ENCODE data around the gene MYH2. TPM values are rescaled to one million over a fixed set of nuclear protein-coding genes. Genes with fewer than 3 reads are reported as not detected.
"Not testable (repeated sequence)": the region's sequence is repeated elsewhere in the genome, so short reads cannot be mapped to it uniquely, and the experiment has no call there.

Gene MYH2
- total and polyA plus RNA-seq, 2 donors = 0.09 to 0.18 TPM

DNA sequence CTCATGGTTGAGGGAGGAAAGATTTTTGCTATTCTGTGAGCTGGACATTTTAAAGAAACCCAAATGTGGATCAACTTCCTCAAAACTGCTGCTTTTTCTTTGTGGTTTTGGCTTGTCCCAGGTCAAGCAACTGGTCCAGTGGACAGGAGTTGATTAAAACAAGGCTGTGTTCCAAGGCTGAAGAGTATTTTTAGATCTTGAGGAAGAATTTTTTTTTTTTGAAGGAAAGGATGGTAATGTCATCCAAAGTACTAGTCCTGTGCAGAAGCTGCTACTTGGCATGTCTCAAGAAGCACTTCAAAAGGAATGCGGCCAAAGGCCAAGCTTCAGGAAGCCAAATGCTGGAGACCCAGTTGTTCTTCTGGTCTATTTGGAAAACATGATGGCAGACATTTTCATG is 8.0 kb upstream of the MYH2 start:
- Histone ChIP-seq H3K4me3 (ENCODE audit: low read length in 2 of 2) (no peak overlapping the region), H3K4me1 (ENCODE audit: control insufficient read depth in 2 of 2, insufficient read depth in 2 of 2, low read length in 2 of 2) (no peaks in the 10 kb centered on the region), H3K27me3 (ENCODE audit: control insufficient read depth in 2 of 2, insufficient read depth in 1 of 2, low read length in 1 of 2) (no peaks in the 10 kb centered on the region), H3K36me3 (ENCODE audit: control insufficient read depth in 2 of 2, insufficient read depth in 2 of 2, low read length in 1 of 2) (no peaks in the 10 kb centered on the region), H3K9me3 (ENCODE audit: control insufficient read depth in 2 of 2, insufficient read depth in 1 of 2, low read length in 1 of 2) (no peaks in the 10 kb centered on the region), H3K27ac (ENCODE audit: low read depth in 1 of 2, low read length in 1 of 2) (no peak overlapping the region)
- no peak for DNase-seq (ENCODE audit: low read depth in 6 of 9, low spot score in 9 of 9)
- WGBS = 95% methylated on average over 1 of the region's 1 CpG

GRCh38 chr17:10556301-10557005 is 7.0 kb upstream of the MYH2 start:
- Histone ChIP-seq H3K27me3 (ENCODE audit: control insufficient read depth in 2 of 2, insufficient read depth in 1 of 2, low read length in 1 of 2) (no peaks in the 10 kb centered on the region), H3K9me3 (ENCODE audit: control insufficient read depth in 2 of 2, insufficient read depth in 1 of 2, low read length in 1 of 2) (no peaks in the 10 kb centered on the region), H3K27ac (ENCODE audit: low read depth in 1 of 2, low read length in 1 of 2) (no peak overlapping the region), H3K4me3 (ENCODE audit: low read length in 2 of 2) (no peak overlapping the region), H3K36me3 (ENCODE audit: control insufficient read depth in 2 of 2, insufficient read depth in 2 of 2, low read length in 1 of 2) (no peaks in the 10 kb centered on the region), H3K4me1 (ENCODE audit: control insufficient read depth in 2 of 2, insufficient read depth in 2 of 2, low read length in 2 of 2) (no peaks in the 10 kb centered on the region)
- 54% methylated on average over 5 of the region's 5 CpGs for WGBS
- no peak for DNase-seq (ENCODE audit: low read depth in 6 of 9, low spot score in 9 of 9)

DNA sequence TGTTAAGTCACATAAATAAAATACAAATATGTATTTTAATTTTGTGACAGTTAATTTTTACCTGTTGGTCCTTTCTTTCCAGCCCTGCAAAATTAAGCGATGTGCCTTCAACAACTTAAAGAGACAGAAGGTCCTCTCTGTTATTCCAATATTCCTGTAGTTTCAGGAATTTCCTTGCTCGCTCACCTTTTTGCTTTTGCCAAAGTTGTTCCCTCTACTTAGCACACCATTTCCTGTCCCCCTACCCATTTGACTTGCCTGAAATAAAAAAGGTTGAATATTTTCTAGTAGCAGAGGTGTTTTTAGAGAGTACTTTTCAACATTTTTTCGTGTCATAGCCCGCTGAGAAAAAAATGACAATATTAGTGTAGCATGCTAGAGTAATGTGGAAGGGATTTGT is 556 bp upstream of the MYH2 start:
- Histone ChIP-seq H3K9me3 (ENCODE audit: control insufficient read depth in 2 of 2, insufficient read depth in 1 of 2, low read length in 1 of 2) (no peaks in the 10 kb centered on the region), H3K4me1 (ENCODE audit: control insufficient read depth in 2 of 2, insufficient read depth in 2 of 2, low read length in 2 of 2) (no peaks in the 10 kb centered on the region), H3K27ac (ENCODE audit: low read depth in 1 of 2, low read length in 1 of 2) (no peak overlapping the region), H3K36me3 (ENCODE audit: control insufficient read depth in 2 of 2, insufficient read depth in 2 of 2, low read length in 1 of 2) (no peaks in the 10 kb centered on the region), H3K4me3 (ENCODE audit: low read length in 2 of 2) (no peak overlapping the region), H3K27me3 (ENCODE audit: control insufficient read depth in 2 of 2, insufficient read depth in 1 of 2, low read length in 1 of 2) (peaks cover 0 to 2% of the 10 kb centered on the region in 2 donors)
- WGBS = 86% methylated on average over 4 of the region's 4 CpGs
- no peak for DNase-seq (ENCODE audit: low read depth in 6 of 9, low spot score in 9 of 9)

DNA sequence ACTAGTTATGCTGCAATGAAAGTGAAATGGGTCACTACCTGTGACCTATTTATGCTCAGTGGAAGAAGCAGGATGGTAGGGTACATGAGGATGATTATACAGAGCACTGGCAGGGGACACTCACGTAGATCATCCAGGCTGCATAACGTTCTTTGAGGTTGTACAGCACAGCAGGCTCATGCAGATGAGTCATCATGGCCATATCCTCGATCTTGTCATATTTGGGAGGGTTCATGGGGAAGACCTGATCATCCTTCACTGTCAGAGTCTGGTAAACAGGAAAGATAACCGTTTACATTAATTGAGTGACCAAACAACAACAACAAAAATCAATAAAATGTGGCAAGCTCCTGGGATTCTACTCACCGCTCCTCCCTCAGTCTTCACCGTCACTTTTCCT is 2.1 kb downstream of the MYH2 start:
- Histone ChIP-seq H3K4me1 (ENCODE audit: control insufficient read depth in 2 of 2, insufficient read depth in 2 of 2, low read length in 2 of 2) (no peaks in the 10 kb centered on the region), H3K36me3 (ENCODE audit: control insufficient read depth in 2 of 2, insufficient read depth in 2 of 2, low read length in 1 of 2) (no peaks in the 10 kb centered on the region), H3K27ac (ENCODE audit: low read depth in 1 of 2, low read length in 1 of 2) (no peak overlapping the region), H3K27me3 (ENCODE audit: control insufficient read depth in 2 of 2, insufficient read depth in 1 of 2, low read length in 1 of 2) (peaks cover 0 to 2% of the 10 kb centered on the region in 2 donors), H3K4me3 (ENCODE audit: low read length in 2 of 2) (no peak overlapping the region), H3K9me3 (ENCODE audit: control insufficient read depth in 2 of 2, insufficient read depth in 1 of 2, low read length in 1 of 2) (no peaks in the 10 kb centered on the region)
- no peak for DNase-seq (ENCODE audit: low read depth in 6 of 9, low spot score in 9 of 9)
- WGBS = 87% methylated on average over 6 of the region's 6 CpGs

DNA sequence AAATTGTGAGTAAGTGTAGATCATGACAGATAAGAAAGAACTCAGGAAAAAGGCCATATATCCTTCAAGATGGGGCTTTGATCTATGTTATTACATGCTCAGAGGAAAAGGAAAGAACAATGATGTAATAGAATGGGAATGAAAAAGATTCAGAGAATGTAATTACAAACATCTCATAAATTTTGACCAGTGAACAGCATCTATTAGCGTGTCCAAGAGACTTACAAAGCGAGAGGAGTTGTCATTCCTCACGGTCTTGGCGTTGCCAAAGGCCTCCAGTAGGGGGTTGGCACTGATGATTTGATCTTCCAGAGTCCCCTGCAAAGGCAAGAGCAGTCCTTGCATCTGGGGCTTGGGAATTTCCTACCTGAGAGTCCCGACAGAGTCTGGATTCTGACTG is 6.0 kb downstream of the MYH2 start:
- H3K4me1 ChIP-seq (ENCODE audit: control insufficient read depth in 2 of 2, insufficient read depth in 2 of 2, low read length in 2 of 2); H3K4me3 ChIP-seq (ENCODE audit: low read length in 2 of 2); H3K27ac ChIP-seq (ENCODE audit: low read depth in 1 of 2, low read length in 1 of 2); H3K36me3 ChIP-seq (ENCODE audit: control insufficient read depth in 2 of 2, insufficient read depth in 2 of 2, low read length in 1 of 2); DNase-seq (ENCODE audit: low read depth in 6 of 9, low spot score in 9 of 9); H3K27me3 ChIP-seq (ENCODE audit: control insufficient read depth in 2 of 2, insufficient read depth in 1 of 2, low read length in 1 of 2); H3K9me3 ChIP-seq (ENCODE audit: control insufficient read depth in 2 of 2, insufficient read depth in 1 of 2, low read length in 1 of 2): not testable (repeated sequence)
- WGBS = 71% methylated on average over 5 of the region's 5 CpGs

DNA sequence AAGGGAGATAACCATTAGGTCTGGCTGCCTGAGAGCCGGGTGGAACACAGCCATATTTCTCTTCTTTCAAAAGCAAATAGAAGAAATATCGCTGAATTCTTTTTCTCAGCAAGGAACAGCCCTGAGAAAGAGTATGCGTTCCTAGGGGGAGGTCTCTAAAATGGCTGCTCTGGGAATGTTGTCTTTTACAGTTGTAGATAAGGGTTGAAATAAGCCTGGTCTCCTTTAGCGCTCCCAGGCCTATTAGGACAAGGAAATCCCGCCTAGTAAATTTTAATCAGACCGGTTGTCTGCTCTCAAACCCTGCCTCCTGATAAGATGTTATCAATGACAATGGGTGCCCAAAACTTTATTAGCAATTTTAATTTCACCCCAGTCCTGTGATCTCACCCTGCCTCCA is 8.3 kb downstream of the MYH2 start:
- 96% methylated on average over 6 of the region's 6 CpGs for WGBS
- not testable (repeated sequence) for DNase-seq (ENCODE audit: low read depth in 6 of 9, low spot score in 9 of 9); H3K27ac ChIP-seq (ENCODE audit: low read depth in 1 of 2, low read length in 1 of 2); H3K36me3 ChIP-seq (ENCODE audit: control insufficient read depth in 2 of 2, insufficient read depth in 2 of 2, low read length in 1 of 2); H3K9me3 ChIP-seq (ENCODE audit: control insufficient read depth in 2 of 2, insufficient read depth in 1 of 2, low read length in 1 of 2); H3K27me3 ChIP-seq (ENCODE audit: control insufficient read depth in 2 of 2, insufficient read depth in 1 of 2, low read length in 1 of 2); H3K4me3 ChIP-seq (ENCODE audit: low read length in 2 of 2); H3K4me1 ChIP-seq (ENCODE audit: control insufficient read depth in 2 of 2, insufficient read depth in 2 of 2, low read length in 2 of 2)

GRCh38 chr17:10532026-10532425 is 17.4 kb downstream of the MYH2 start:
- no peak for DNase-seq (ENCODE audit: low read depth in 6 of 9, low spot score in 9 of 9)
- no peaks in the 10 kb centered on the region for H3K36me3 ChIP-seq (ENCODE audit: control insufficient read depth in 2 of 2, insufficient read depth in 2 of 2, low read length in 1 of 2)
- H3K27me3 ChIP-seq (ENCODE audit: control insufficient read depth in 2 of 2, insufficient read depth in 1 of 2, low read length in 1 of 2) = no peaks in the 10 kb centered on the region
- H3K27ac ChIP-seq (ENCODE audit: low read depth in 1 of 2, low read length in 1 of 2) = no peak overlapping the region
- 90% methylated on average over 1 of the region's 1 CpG for WGBS
- H3K4me3 ChIP-seq (ENCODE audit: low read length in 2 of 2) = no peak overlapping the region
- no peaks in the 10 kb centered on the region for H3K9me3 ChIP-seq (ENCODE audit: control insufficient read depth in 2 of 2, insufficient read depth in 1 of 2, low read length in 1 of 2)
- H3K4me1 ChIP-seq (ENCODE audit: control insufficient read depth in 2 of 2, insufficient read depth in 2 of 2, low read length in 2 of 2) = no peaks in the 10 kb centered on the region

GRCh38 chr17:10527419-10527818 is 22.0 kb downstream of the MYH2 start:
- Histone ChIP-seq H3K4me3 (ENCODE audit: low read length in 2 of 2) (no peak overlapping the region), H3K27me3 (ENCODE audit: control insufficient read depth in 2 of 2, insufficient read depth in 1 of 2, low read length in 1 of 2) (no peaks in the 10 kb centered on the region), H3K27ac (ENCODE audit: low read depth in 1 of 2, low read length in 1 of 2) (no peak overlapping the region), H3K4me1 (ENCODE audit: control insufficient read depth in 2 of 2, insufficient read depth in 2 of 2, low read length in 2 of 2) (no peaks in the 10 kb centered on the region), H3K9me3 (ENCODE audit: control insufficient read depth in 2 of 2, insufficient read depth in 1 of 2, low read length in 1 of 2) (no peaks in the 10 kb centered on the region), H3K36me3 (ENCODE audit: control insufficient read depth in 2 of 2, insufficient read depth in 2 of 2, low read length in 1 of 2) (no peaks in the 10 kb centered on the region)
- 95% methylated on average over 6 of the region's 6 CpGs for WGBS
- no peak for DNase-seq (ENCODE audit: low read depth in 6 of 9, low spot score in 9 of 9)

DNA sequence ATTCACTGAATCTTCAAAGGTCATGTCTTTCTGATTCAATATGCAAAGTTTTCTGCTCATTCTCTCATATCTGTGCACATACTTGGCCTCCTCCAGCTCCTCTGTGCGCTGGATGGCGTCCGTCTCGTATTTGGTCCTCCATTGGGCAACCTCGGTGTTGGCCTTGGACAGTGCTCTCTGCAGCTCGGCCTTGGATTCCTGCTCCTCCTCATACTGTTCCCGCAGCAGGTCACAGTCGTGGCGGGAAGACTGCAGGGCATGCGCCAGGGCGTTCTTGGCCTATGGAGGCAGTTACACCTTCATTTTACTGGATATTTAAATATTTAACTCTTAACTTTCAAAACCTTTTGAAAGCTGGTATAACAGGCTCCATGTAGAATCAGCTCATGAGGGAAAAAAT is 22.9 kb downstream of the MYH2 start:
- no peaks in the 10 kb centered on the region for H3K9me3 ChIP-seq (ENCODE audit: control insufficient read depth in 2 of 2, insufficient read depth in 1 of 2, low read length in 1 of 2)
- no peak for DNase-seq (ENCODE audit: low read depth in 6 of 9, low spot score in 9 of 9)
- 97% methylated on average over 11 of the region's 11 CpGs for WGBS
- no peaks in the 10 kb centered on the region for H3K4me1 ChIP-seq (ENCODE audit: control insufficient read depth in 2 of 2, insufficient read depth in 2 of 2, low read length in 2 of 2)
- H3K27ac ChIP-seq (ENCODE audit: low read depth in 1 of 2, low read length in 1 of 2) = no peak overlapping the region
- H3K4me3 ChIP-seq (ENCODE audit: low read length in 2 of 2) = no peak overlapping the region
- no peaks in the 10 kb centered on the region for H3K27me3 ChIP-seq (ENCODE audit: control insufficient read depth in 2 of 2, insufficient read depth in 1 of 2, low read length in 1 of 2)
- no peaks in the 10 kb centered on the region for H3K36me3 ChIP-seq (ENCODE audit: control insufficient read depth in 2 of 2, insufficient read depth in 2 of 2, low read length in 1 of 2)

Data from thymus (tissue), 11 donors.